DOHH2 (cell line): ENCODE results near the gene ANKLE2.

ENCODE experiments used
- H3F3A ChIP-seq: fragments of 200-600 bp; sonication (generic), shearing (Covaris generic); 2 replicates; pipeline ENCODE4 v1.6.0; 2016; ENCODE audit warnings: antibody characterized with exemption, mild to moderate bottlenecking; ENCODE audit not compliant: control insufficient read depth, insufficient read depth
- H3K27ac ChIP-seq: fragments of 200-600 bp; sonication (generic); 2 replicates; pipeline ENCODE4 v1.5.1; 2014; ENCODE audit warnings: low read depth, mild to moderate bottlenecking, low read length, moderate library complexity
- H3K27me3 ChIP-seq: fragments of 200-600 bp; sonication (generic); 2 replicates; pipeline ENCODE4 v1.6.1; 2014; ENCODE audit warnings: mild to moderate bottlenecking, low read length, mixed read lengths; ENCODE audit not compliant: control insufficient read depth
- H3K36me3 ChIP-seq: fragments of 200-600 bp; sonication (generic); 2 replicates; pipeline ENCODE4 v1.6.1; 2014; ENCODE audit warnings: mild to moderate bottlenecking, low read length, moderate library complexity, mixed read lengths; ENCODE audit not compliant: control insufficient read depth
- H3K4me1 ChIP-seq: fragments of 200-600 bp; sonication (generic); 2 replicates; pipeline ENCODE4 v1.6.1; 2014; ENCODE audit warnings: mild to moderate bottlenecking, low read length, mixed read lengths; ENCODE audit not compliant: control insufficient read depth
- H3K4me2 ChIP-seq: fragments of 200-600 bp; sonication (generic); 2 replicates; pipeline ENCODE4 v1.6.0; 2014; ENCODE audit warnings: mild to moderate bottlenecking, low read length, moderate library complexity
- H3K4me3 ChIP-seq: fragments of 200-600 bp; sonication (generic); 2 replicates; pipeline ENCODE4 v1.5.1; 2014; ENCODE audit warnings: mild to moderate bottlenecking, low read length, mixed read lengths
- H3K79me2 ChIP-seq: fragments of 200-600 bp; sonication (generic); 2 replicates; pipeline ENCODE4 v1.6.1; 2014; ENCODE audit warnings: mild to moderate bottlenecking, low read length, mixed read lengths; ENCODE audit not compliant: control insufficient read depth
- H3K9me2 ChIP-seq: fragments of 200-600 bp; sonication (generic); replicated peaks from 2 replicates; pipeline ENCODE4 v1.6.1; 2014; ENCODE audit warnings: mild to moderate bottlenecking, low read length, mixed read lengths; ENCODE audit not compliant: control insufficient read depth
- H3K9me3 ChIP-seq: fragments of 200-600 bp; sonication (generic); 2 replicates; pipeline ENCODE4 v1.6.1; 2014; ENCODE audit warnings: antibody characterized with exemption, low read length, mixed read lengths; ENCODE audit not compliant: control insufficient read depth, insufficient read depth
- H4K20me1 ChIP-seq: fragments of 200-600 bp; sonication (generic); 2 replicates; pipeline ENCODE4 v1.6.0; 2014; ENCODE audit warnings: low read depth, mild to moderate bottlenecking, antibody characterized with exemption, low read length, moderate library complexity; ENCODE audit not compliant: control insufficient read depth, insufficient read depth
- EZH2phosphoT487 ChIP-seq: fragments of 200-600 bp; sonication (generic); IDR thresholded peaks from 2 replicates; pipeline ENCODE4 v1.6.1; 2017; ENCODE audit warnings: borderline replicate concordance, mild to moderate bottlenecking, antibody characterized with exemption, low read length, moderate library complexity, mixed read lengths
- TF ChIP-seq, protein P1 (sequence below): fragments of 200-600 bp; sonication (generic); IDR thresholded peaks from one replicate; pipeline ENCODE4 v1.5.1; 2014; ENCODE audit warnings: antibody characterized with exemption, mild to moderate bottlenecking, low read depth, low read length; ENCODE audit not compliant: poor library complexity, severe bottlenecking

The ANKLE2 gene

DNA sequence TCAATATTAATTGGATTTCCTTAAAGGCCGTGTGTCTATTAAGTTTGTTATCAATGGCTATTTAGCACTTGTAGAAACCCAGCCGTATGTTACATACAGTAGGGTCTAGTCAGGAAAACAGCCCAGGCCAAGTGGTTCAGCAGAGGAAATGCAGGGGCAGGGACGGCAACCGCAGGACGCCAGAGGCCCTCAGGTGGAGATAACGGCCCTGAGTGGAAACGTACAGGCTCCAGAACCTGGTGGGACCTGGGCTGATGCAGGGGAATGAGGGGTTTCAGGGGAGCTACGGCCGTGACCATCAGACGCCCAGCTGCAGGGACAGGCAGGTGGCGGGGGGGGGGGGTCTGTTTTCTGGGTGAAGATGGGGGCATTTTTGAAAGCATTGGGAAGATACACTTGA is 3.7 kb upstream of the ANKLE2 start:
- Histone ChIP-seq H3K79me2 (peaks cover 65% of the 10 kb centered on the region), H3K27ac (peak overlapping the region; percentile 95), H3K4me1 (peaks cover 80% of the 10 kb centered on the region), H3K27me3 (no peaks in the 10 kb centered on the region), H3K9me2 (no peaks in the 10 kb centered on the region), H4K20me1 (peaks cover 7% of the 10 kb centered on the region), H3F3A (peaks cover 56% of the 10 kb centered on the region), H3K9me3 (peaks cover 2% of the 10 kb centered on the region; the same call in 1 of the 2 replicates), H3K36me3 (peaks cover 61% of the 10 kb centered on the region), H3K4me3 (peak overlapping the region; percentile 1; the same call in 1 of the 2 replicates), H3K4me2 (peak overlapping the region; percentile 96)
- TF ChIP-seq EZH2phosphoT487 = no peak
- TF ChIP-seq, protein P1, sequence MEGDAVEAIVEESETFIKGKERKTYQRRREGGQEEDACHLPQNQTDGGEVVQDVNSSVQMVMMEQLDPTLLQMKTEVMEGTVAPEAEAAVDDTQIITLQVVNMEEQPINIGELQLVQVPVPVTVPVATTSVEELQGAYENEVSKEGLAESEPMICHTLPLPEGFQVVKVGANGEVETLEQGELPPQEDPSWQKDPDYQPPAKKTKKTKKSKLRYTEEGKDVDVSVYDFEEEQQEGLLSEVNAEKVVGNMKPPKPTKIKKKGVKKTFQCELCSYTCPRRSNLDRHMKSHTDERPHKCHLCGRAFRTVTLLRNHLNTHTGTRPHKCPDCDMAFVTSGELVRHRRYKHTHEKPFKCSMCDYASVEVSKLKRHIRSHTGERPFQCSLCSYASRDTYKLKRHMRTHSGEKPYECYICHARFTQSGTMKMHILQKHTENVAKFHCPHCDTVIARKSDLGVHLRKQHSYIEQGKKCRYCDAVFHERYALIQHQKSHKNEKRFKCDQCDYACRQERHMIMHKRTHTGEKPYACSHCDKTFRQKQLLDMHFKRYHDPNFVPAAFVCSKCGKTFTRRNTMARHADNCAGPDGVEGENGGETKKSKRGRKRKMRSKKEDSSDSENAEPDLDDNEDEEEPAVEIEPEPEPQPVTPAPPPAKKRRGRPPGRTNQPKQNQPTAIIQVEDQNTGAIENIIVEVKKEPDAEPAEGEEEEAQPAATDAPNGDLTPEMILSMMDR = no peak

DNA sequence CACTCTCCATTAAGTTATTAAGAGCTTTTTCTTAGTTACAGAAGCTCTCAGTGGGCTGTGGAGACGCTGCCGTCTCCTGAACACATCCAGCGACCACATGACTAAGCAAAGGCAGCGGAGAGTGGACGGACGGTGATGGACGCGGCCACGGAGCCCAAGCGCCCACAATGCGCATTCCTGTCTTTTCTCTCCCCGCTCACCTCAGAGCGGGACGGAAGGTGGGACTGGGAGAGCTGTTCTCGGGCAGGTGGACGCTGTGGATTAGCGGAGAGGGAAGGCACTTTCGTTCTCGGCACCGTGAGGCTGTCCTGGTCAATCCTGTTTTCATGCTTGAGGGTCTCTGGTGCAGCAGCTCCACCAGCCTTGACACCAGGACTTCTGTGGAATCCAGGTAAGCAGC is 2.6 kb upstream of the ANKLE2 start:
- Histone ChIP-seq H3K4me1 (peaks cover 73% of the 10 kb centered on the region), H3K4me3 (no peak overlapping the region), H3K79me2 (peaks cover 71% of the 10 kb centered on the region), H3K9me3 (no peaks in the 10 kb centered on the region), H3K27me3 (no peaks in the 10 kb centered on the region), H4K20me1 (peaks cover 11% of the 10 kb centered on the region), H3K4me2 (no peak overlapping the region), H3F3A (peaks cover 47% of the 10 kb centered on the region), H3K9me2 (no peaks in the 10 kb centered on the region), H3K36me3 (peaks cover 62% of the 10 kb centered on the region), H3K27ac (no peak overlapping the region)
- TF ChIP-seq EZH2phosphoT487 = no peak
- TF ChIP-seq, protein P1 = no peak

DNA sequence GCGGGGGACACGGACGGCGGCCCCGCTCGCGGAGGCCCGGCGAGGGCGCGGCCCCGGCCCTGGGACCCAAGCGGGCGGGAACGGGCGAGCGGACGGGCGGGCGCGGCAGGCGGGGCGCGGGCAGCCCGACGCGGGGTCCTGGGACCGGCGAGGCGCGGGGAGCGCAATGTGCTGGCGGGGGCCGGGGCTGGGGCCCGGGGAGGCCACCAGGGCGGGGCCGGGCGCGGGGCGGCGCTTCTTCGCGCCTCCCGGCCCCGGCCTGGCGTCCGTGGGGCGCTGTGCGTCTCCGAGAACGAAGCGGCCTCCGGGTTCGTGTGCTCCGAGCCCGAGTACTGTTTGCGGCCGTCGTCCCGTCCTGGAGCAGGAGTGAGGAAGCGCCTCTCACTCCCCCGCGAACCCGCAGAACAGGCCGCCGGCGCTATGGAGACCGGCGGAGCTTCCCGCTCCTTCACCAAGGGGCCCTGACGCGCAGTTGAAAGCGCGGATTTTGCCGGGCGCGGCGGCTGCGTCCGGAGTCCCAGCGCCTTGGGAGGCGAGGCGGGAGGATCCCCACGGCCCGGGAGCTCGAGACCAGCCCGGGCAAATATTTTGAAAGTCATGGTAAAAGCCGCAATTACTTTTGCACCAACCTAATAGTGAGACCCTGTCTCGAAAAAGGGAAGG is 420 bp upstream of the ANKLE2 start:
- Histone ChIP-seq H3K4me3 (peak overlapping the region; percentile 82), H3K4me1 (peaks cover 52% of the 10 kb centered on the region), H3K27ac (peak overlapping the region; percentile 95), H3K4me2 (peak overlapping the region; percentile 96), H3F3A (peaks cover 27% of the 10 kb centered on the region), H3K9me2 (no peaks in the 10 kb centered on the region), H3K36me3 (peaks cover 71% of the 10 kb centered on the region), H4K20me1 (peaks cover 14% of the 10 kb centered on the region), H3K27me3 (no peaks in the 10 kb centered on the region), H3K79me2 (peaks cover 89% of the 10 kb centered on the region), H3K9me3 (no peaks in the 10 kb centered on the region)
- TF ChIP-seq, protein P1 = peak; percentile 18
- TF ChIP-seq EZH2phosphoT487 = no peak
